ENCODE data around the gene ZNF334.

ZNF334 gene

GRCh38 chr20:46545827-46546138 lies 32.4 kb upstream of the ZNF334 start:
- DNase-seq (ENCODE audit: low read depth in 2 of 2): no peak

DNA sequence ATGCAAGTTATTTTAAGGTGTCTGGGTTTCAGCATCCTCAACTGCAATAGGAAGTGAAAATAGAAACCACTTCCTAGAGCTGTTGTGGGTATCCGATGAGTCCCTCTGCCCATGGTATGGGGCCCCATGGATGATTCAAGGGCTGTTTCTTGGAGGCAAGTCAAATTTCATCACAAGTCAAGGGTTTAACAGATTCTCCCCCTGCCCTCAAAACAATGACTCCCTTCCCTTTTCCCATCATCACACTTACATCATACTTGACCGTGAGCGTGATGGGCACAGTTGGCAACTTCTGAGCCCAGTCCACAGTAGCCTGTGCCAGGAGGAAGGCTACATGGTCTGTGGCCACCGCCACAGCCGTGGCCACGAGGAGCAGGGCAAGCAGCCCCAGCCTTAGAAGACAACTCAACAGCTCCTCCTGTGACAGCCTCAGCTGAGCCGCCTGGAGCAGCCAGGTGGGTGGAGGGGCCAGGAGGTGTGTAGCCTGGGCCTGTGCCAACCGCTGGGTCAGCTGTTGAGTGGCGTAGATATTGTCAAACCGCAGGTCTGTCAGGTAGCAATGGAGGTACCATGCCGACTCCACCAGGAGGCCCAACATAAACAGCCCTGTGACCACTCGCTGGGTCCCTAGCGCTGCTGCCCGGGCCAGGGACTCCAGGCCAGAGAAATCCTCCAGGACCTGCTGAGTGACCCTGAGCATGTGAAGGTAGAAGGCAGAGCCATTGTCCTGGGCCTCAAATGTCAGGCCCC lies 31.9 kb upstream of the ZNF334 start:
- DNase-seq (ENCODE audit: low read depth in 2 of 2): no peak

DNA sequence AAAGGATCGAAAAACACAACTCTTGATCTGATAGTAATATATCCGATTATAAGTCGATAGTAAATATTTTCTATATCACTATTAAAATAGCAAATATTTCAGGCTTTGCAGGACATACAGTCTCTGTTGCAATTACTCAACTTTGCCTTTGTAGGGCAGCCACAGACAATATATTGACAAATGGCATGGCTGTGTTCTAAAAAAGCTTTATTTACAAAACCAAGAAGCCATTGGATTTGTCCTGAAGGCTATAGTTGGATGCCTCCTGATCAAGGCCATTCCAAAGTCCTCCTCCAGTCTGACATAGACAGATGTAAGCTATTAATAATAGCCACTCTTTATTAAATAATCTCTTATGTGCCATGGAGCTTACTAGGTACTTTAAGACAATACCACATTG lies 31.2 kb upstream of the ZNF334 start:
- DNase-seq (ENCODE audit: low read depth in 2 of 2): no peak

- DNase-seq (ENCODE audit: low read depth in 2 of 2): no peak
These were observed 30.6 kb upstream of the ZNF334 start for GRCh38 chr20:46543959-46544358.

DNA sequence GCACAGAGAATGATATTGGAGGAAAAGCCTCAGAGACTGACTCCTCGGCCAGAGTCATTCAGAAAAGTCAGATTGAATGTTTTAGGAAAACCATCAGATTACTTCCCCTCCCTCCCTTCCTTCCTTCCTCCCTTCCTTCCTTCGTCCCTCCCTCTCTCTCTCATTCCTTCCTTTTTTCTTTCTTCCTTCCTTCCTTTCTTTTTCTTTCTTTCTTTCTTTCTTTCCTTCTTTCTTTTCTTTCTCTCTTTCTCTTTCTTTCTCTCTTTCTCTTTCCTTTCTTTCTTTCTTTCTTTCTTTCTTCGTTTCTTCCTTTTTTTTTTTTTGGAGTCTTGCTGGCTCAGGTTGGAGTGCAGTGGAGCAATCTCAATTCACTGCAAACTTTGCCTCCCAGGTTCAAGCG lies 29.7 kb upstream of the ZNF334 start:
- no peak for DNase-seq (ENCODE audit: low read depth in 2 of 2)

GRCh38 chr20:46541229-46541935 lies 28.0 kb upstream of the ZNF334 start:
- DNase-seq (ENCODE audit: low read depth in 2 of 2): no peak

DNA sequence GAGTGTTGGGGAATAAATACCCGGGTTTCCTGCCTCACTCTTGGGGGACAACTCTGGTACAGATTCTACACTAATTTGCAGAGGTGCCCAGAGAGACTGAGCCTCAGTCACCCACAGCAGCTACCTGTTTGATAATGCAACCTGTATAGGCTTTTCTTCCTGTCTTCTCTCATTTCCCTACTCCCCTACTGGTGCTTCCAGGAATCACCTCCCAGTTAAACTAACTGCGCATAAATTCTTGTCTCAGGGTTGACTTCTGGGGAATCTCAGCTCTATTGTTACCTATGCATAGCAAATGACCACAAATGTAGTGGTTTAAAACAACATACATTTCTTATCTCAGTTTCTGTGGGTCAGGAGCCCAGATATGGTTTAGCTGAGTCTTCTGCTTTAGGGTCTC lies 25.8 kb upstream of the ZNF334 start:
- no peak for DNase-seq (ENCODE audit: low read depth in 2 of 2)

DNA sequence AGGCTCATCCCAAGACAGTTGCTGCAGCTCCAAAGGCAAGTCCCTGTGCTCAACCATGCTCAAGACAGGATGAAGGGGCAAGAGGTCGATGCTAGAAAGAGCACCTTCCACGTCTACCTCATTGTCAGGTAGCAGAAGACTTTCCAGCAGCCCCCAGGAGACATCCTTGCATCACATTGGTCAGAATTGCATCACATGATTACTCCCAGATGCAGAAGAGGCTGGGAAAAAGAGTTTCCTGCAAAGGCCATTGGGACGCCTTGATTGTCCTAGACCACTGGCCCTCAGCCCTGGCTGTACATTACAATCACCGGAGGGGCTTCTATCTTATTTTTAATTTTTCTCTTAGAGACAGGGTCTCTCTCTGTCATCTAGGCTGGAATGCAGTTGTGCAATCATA lies 17.3 kb upstream of the ZNF334 start:
- no peak for DNase-seq (ENCODE audit: low read depth in 2 of 2)

GRCh38 chr20:46523696-46524328 lies 10.5 kb upstream of the ZNF334 start:
- DNase-seq (ENCODE audit: low read depth in 2 of 2): no peak

GRCh38 chr20:46523108-46523507 lies 9.7 kb upstream of the ZNF334 start:
- no peak for DNase-seq (ENCODE audit: low read depth in 2 of 2)

- peak in 1 of 2 donors; percentile 10 for DNase-seq (ENCODE audit: low read depth in 2 of 2)
These were observed 7.7 kb upstream of the ZNF334 start for GRCh38 chr20:46520976-46521579.

- no peak for DNase-seq (ENCODE audit: low read depth in 2 of 2)
These were observed 7.2 kb upstream of the ZNF334 start for GRCh38 chr20:46520540-46520939.

DNA sequence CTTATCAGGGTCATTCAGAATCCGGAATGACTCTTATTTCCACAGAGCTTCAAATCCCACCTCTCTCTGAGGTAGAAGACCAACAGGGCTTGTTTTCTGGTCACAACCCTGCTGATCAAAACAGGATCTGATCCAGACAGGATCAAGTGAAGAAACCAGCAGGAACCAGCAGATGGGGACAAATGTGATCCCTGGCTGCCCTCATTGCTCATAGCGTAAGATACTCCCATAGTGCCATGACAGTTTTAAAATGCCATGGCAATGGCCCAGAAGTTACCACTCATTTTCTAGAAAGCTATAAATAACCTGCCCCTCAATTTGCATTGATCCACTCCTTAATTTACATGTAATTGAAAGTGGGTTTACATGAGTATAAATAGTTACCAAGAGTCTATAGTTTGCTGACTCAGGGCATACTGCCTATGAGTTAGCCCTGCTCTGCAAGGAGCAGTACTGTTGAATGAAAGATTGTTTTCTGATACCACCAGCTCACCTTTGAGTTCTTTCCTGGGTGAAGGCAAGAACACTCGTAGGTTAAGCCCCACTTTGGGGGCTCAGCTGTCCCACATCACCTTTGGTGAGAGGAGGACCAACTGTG lies 6.2 kb upstream of the ZNF334 start:
- DNase-seq (ENCODE audit: low read depth in 2 of 2): no peak

GRCh38 chr20:46509523-46509922 lies 3.8 kb downstream of the ZNF334 start:
- no peak for DNase-seq (ENCODE audit: low read depth in 2 of 2)

GRCh38 chr20:46507760-46508407 lies 5.5 kb downstream of the ZNF334 start:
- DNase-seq (ENCODE audit: low read depth in 2 of 2): no peak

GRCh38 chr20:46505506-46505905 lies 7.9 kb downstream of the ZNF334 start:
- DNase-seq (ENCODE audit: low read depth in 2 of 2): no peak

DNA sequence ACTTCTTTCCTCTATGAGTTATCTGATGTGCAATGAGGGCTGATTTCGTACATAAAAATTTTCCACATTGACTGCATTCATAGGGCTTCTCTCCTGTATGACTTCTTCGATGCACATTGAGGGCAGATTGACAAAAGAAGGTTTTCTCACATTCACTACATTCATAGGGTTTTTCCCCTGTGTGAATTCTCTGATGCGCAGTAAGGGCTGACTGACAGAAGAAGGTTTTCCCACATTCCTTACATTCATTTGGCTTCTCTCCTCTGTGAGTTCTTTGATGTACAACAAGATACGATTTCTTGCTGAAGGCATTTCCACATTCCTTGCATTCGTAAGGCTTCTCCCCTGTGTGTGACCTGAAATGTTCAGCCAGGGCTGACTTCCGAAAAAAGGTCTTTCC lies 11.4 kb downstream of the ZNF334 start:
- no peak for DNase-seq (ENCODE audit: low read depth in 2 of 2)

DNA sequence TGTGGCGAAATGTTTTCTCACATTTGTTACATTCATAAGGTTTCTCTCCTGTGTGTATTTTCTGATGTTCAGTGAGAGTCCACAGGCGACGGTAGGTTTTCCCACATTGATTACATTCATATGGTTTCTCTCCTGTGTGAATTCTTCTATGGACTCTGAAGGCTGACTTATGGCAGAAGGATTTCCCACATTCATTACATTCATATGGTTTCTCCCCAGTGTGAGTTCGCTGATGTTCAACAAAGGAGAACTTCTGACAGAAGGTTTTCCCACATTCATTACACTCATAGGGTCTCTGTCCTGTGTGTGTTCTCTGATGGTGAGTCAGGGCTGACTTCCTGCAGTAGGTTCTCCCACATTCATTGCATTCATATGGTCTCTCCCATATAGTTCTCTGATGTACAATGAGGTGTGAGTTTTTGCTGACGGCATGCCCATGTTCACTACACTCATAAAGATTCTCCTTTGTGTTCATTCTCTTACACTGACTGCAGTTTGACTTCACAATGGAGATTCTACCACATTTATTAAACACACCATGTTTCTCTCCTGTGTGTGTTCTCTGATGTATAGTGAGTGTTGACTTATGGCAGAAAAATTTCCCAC lies 11.9 kb downstream of the ZNF334 start:
- no peak for DNase-seq (ENCODE audit: low read depth in 2 of 2)

DNA sequence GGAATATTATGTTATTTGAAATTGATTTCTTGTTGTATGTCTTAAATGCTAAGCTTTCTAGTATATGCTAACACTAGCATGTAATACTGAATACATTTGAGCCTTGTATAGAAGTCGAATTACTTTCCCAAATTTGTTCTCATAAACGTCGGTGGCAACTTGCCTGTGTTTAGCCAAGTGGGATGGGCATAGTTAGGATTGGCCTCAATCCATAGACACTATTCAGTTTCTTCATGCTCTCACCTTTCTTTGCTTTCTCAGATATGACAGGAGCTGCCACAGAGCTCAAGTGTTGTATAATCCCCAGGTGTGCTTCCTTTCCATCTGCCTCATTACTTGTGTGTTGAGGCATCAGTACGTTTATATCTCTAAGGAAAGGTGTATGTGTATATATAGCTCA lies 19.3 kb downstream of the ZNF334 start:
- DNase-seq (ENCODE audit: low read depth in 2 of 2): no peak

GRCh38 chr20:46491354-46491753 lies 22.0 kb downstream of the ZNF334 start:
- no peak for DNase-seq (ENCODE audit: low read depth in 2 of 2)

DNA sequence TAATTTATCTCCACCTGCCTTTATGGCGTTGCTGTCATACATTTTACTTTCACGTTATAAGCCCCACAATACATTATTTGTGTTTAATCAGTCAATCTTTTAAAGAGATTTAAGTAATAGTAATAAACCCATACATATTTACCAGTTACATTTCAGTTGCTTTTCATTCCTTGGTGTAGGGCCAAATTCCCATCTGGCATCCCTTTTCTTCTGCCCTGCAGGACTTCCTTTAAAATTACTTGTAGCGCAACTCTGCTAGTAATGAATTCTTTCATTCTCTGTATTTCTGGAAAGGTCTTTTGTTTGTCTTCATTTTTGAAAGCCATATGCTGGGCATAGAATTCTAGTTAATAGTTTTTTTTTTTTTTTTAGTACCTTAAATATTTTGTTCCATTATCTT lies 24.9 kb downstream of the ZNF334 start:
- DNase-seq (ENCODE audit: low read depth in 2 of 2): no peak
